IMR-90 (cell line): ENCODE measurements around the gene WFDC9. TPM values are rescaled to one million over a fixed set of nuclear protein-coding genes. Genes with fewer than 3 reads are reported as not detected.

ENCODE experiments used
- ATAC-seq: fragments of 200-7000 bp; cut with Tn5 transposase; 2 replicates; pipeline ENCODE4 v1.9.1; 2020; ENCODE audit warnings: low read depth, mild to moderate bottlenecking, moderate library complexity
- BruUV-seq: library from RNA; stranded (reverse); fragments of 400-500 nt; replicated peaks from 2 replicates; lab custom pipeline; 2021; lab: Mats Ljungman, UMichigan
- CTCF ChIA-PET: fragments of 300-600 bp; formaldehyde crosslinking; extraction: SDS; loops from one replicate; lab custom pipeline; 2021; ENCODE audit warnings: antibody characterized with exemption; lab: Yijun Ruan, JAX
- POLR2A ChIA-PET: fragments of 300-600 bp; sonication (Branson Sonifier 250); formaldehyde crosslinking; loops from one replicate; lab custom pipeline; 2022; ENCODE audit warnings: antibody characterized with exemption; ENCODE audit not compliant: unreplicated experiment; lab: Charles Lee
- DNase-seq: peaks from one replicate; pipeline ENCODE4 v3.0.0; 2013
- H2AFZ ChIP-seq: replicated peaks from 2 replicates; pipeline ENCODE3; 2013; ENCODE audit warnings: low read length, mild to moderate bottlenecking; ENCODE audit not compliant: poor library complexity
- H2AK5ac ChIP-seq: 2 replicates; pipeline ENCODE4 v1.6.1; 2013; ENCODE audit warnings: low read depth, low read length, inconsistent platforms
- H2AK9ac ChIP-seq: replicated peaks from 2 replicates; pipeline ENCODE3; 2013; ENCODE audit warnings: mild to moderate bottlenecking, low read depth, low read length, moderate library complexity; ENCODE audit not compliant: poor library complexity
- H2BK120ac ChIP-seq: 2 replicates; pipeline ENCODE4 v1.6.1; 2013; ENCODE audit warnings: low read depth, low read length, inconsistent platforms
- H2BK15ac ChIP-seq: 3 replicates; pipeline ENCODE4 v1.6.1; 2013; ENCODE audit warnings: low read depth, low read length, inconsistent platforms
- H2BK20ac ChIP-seq: 2 replicates; pipeline ENCODE4 v1.6.1; 2013; ENCODE audit warnings: low read depth, mild to moderate bottlenecking, inconsistent platforms, low read length, moderate library complexity
- H2BK5ac ChIP-seq: 2 replicates; pipeline ENCODE4 v1.6.1; 2013; ENCODE audit warnings: mild to moderate bottlenecking, low read depth, low read length, inconsistent platforms; ENCODE audit not compliant: poor library complexity, severe bottlenecking
- H3K14ac ChIP-seq: replicated peaks from 2 replicates; pipeline ENCODE4 v1.6.1; 2013; ENCODE audit warnings: low read depth, low read length, inconsistent platforms
- H3K18ac ChIP-seq: 2 replicates; pipeline ENCODE4 v1.6.1; 2013; ENCODE audit warnings: low read depth, low read length, control low read depth
- H3K23ac ChIP-seq: 2 replicates; pipeline ENCODE4 v1.6.1; 2013; ENCODE audit warnings: low read depth, low read length, inconsistent platforms
- H3K27ac ChIP-seq: 2 replicates; pipeline ENCODE4 v1.5.1; 2013; ENCODE audit warnings: mild to moderate bottlenecking, control low read depth, low read length; ENCODE audit not compliant: insufficient read depth
- H3K27me3 ChIP-seq: 2 replicates; pipeline ENCODE4 v1.6.1; 2013; ENCODE audit warnings: low read length; ENCODE audit not compliant: control insufficient read depth, insufficient read depth
- H3K36me3 ChIP-seq: 2 replicates; pipeline ENCODE4 v1.6.1; 2013; ENCODE audit warnings: low read length, mixed read lengths; ENCODE audit not compliant: control insufficient read depth, insufficient read depth
- H3K4ac ChIP-seq: 2 replicates; pipeline ENCODE4 v1.6.1; 2013; ENCODE audit warnings: low read depth, low read length, inconsistent platforms
- H3K4me1 ChIP-seq: 2 replicates; pipeline ENCODE4 v1.6.1; 2013; ENCODE audit warnings: low read length, mixed read lengths; ENCODE audit not compliant: control insufficient read depth, insufficient read depth
- H3K4me2 ChIP-seq: 2 replicates; pipeline ENCODE4 v1.6.1; 2013; ENCODE audit warnings: low read depth, mild to moderate bottlenecking, control low read depth, low read length, moderate library complexity
- H3K4me3 ChIP-seq: 2 replicates; pipeline ENCODE4 v1.5.1; 2013; ENCODE audit warnings: low read depth, mild to moderate bottlenecking, control low read depth, low read length, moderate library complexity; ENCODE audit not compliant: insufficient read depth
- H3K56ac ChIP-seq: 2 replicates; pipeline ENCODE4 v1.6.1; 2013; ENCODE audit warnings: low read length, inconsistent platforms; ENCODE audit not compliant: insufficient read depth; ENCODE audit errors: extremely low read depth
- H3K79me1 ChIP-seq, 2 experiments: 2 replicates each; pipeline ENCODE4 v1.6.1; 2013; ENCODE audit warnings: low read length in 2 of 2, inconsistent platforms in 1 of 2, low read depth in 1 of 2
- H3K9ac ChIP-seq: 2 replicates; pipeline ENCODE4 v1.6.1; 2013; ENCODE audit warnings: low read depth, low read length, control low read depth
- H3K9me1 ChIP-seq: 2 replicates; pipeline ENCODE4 v1.6.1; 2013; ENCODE audit warnings: low read length, inconsistent platforms; ENCODE audit not compliant: insufficient read depth
- H3K9me3 ChIP-seq: 2 replicates; pipeline ENCODE4 v1.6.1; 2013; ENCODE audit warnings: low read length; ENCODE audit not compliant: control insufficient read depth, insufficient read depth
- H4K20me1 ChIP-seq: 2 replicates; pipeline ENCODE4 v1.6.1; 2013; ENCODE audit warnings: low read length, inconsistent platforms; ENCODE audit not compliant: insufficient read depth
- H4K5ac ChIP-seq: 2 replicates; pipeline ENCODE4 v1.6.1; 2013; ENCODE audit warnings: mild to moderate bottlenecking, low read depth, low read length, control low read depth
- H4K8ac ChIP-seq, 2 experiments: 2 replicates each; pipeline ENCODE4 v1.6.1; 2013; ENCODE audit warnings: low read depth in 2 of 2, low read length in 2 of 2, control low read depth in 1 of 2, inconsistent platforms in 1 of 2
- H4K91ac ChIP-seq: 2 replicates; pipeline ENCODE4 v1.6.1; 2013; ENCODE audit warnings: low read depth, low read length, inconsistent platforms; ENCODE audit not compliant: insufficient read depth
- CEBPB ChIP-seq: IDR thresholded peaks from 2 replicates; pipeline ENCODE4 v1.6.1; 2012; ENCODE audit warnings: low read depth, low read length, improper control_type of control experiment
- MXI1 ChIP-seq: IDR thresholded peaks from 2 replicates; pipeline ENCODE4 v1.6.1; 2012; ENCODE audit warnings: low read depth, mild to moderate bottlenecking, low read length, moderate library complexity, borderline replicate concordance
- dilution Hi-C: fragments of 300-500 bp; cut with HindIII; formaldehyde crosslinking; loops from one replicate; pipeline ENCODE4 v1.14.3; 2018; ENCODE audit warnings: low sequenced_read_pairs; ENCODE audit not compliant: unreplicated experiment
- in situ Hi-C: fragments of 300-500 bp; cut with MboI; formaldehyde crosslinking; loops from 3 replicates; pipeline ENCODE4 v1.14.3; 2019; ENCODE audit warnings: low sequenced_read_pairs, inconsistent platforms, mixed read lengths
- intact Hi-C: fragments of 100-400 bp; cut with micrococcal nuclease; formaldehyde crosslinking; loops from 2 replicates; pipeline ENCODE4 v1.10.0; 2022
- polyA plus RNA-seq, 3 experiments: library from polyadenylated mRNA; depleted of rRNA; stranded (reverse); fragments of >200 nt; gene quantifications; 2 replicates each; pipeline ENCODE4 v1.2.3, GENCODE V29; 2012; ENCODE audit warnings: low replicate concordance in 1 of 3
- total RNA-seq: library from RNA; depleted of rRNA; stranded (reverse); fragments of >200 nt; gene quantifications from 2 replicates; pipeline ENCODE4 v1.2.3, GENCODE V29; 2012

WFDC9 gene
- total and polyA plus RNA-seq, 2 of the 4 experiments (the other 2 are of a cell fraction), result not detected

DNA sequence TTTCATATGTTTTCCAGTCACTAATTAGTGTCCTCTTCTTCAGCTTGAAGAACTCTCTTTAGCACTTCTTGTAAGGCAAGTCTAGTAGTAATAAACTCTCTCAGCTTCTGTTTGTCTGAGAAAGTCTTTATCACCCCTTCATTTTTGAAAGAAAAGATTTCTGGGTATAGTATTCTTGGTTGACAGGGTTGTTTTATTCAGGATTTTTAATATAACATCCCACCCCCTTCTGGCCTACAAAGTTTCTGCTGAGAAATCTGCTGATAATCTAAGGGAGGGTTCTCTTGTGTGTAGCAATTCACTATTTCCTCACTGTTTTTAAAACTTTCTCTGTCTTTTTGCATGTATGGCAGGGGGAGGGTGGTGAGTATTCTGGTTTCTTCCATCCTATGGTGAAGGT is 48.6 kb upstream of the WFDC9 start:
- Histone ChIP-seq H4K5ac (no peak overlapping the region), H2AK9ac (no peak overlapping the region), H2BK5ac (no peak overlapping the region), H3K4me2 (no peak overlapping the region), H2BK120ac (no peak overlapping the region), H3K9me1 (no peaks in the 10 kb centered on the region), H3K36me3 (no peaks in the 10 kb centered on the region), H3K56ac (no peak overlapping the region), H4K8ac (no peak overlapping the region), H3K18ac (no peak overlapping the region), H3K4me1 (no peaks in the 10 kb centered on the region), H3K4me3 (no peak overlapping the region), H3K27ac (no peak overlapping the region), H3K9ac (no peak overlapping the region), H2BK15ac (no peak overlapping the region), H2BK20ac (no peak overlapping the region), H3K79me1 (no peaks in the 10 kb centered on the region), H3K27me3 (no peaks in the 10 kb centered on the region), H3K9me3 (no peaks in the 10 kb centered on the region), H2AFZ (no peak overlapping the region), H3K4ac (no peak overlapping the region), H2AK5ac (no peak overlapping the region), H4K91ac (no peak overlapping the region), H3K23ac (no peak overlapping the region), H3K14ac (no peak overlapping the region), H4K20me1 (no peaks in the 10 kb centered on the region)
- ATAC-seq, result no peak
- ChIA-PET CTCF (no interaction called here), POLR2A (no interaction called here)
- in situ Hi-C loops (no loop called here), dilution Hi-C loops (no loop called here), intact Hi-C loops (no loop called here)
- no peak for DNase-seq
- no TSS peak for BruUV-seq
- TF ChIP-seq MXI1, result no peak
- no peak for TF ChIP-seq CEBPB
